K562 (cell line): ENCODE data around the gene KIF14. TPM values are rescaled to one million over a fixed set of nuclear protein-coding genes. Genes with fewer than 3 reads are reported as not detected.

Experiments used
- ATAC-seq: fragments of 200-7000 bp; cut with Tn5 transposase; 3 replicates; pipeline ENCODE4 v1.9.1; 2020; ENCODE audit warnings: moderate library complexity
- BruUV-seq: library from RNA; stranded (reverse); fragments of 400-500 nt; replicated peaks from 2 replicates; lab custom pipeline; 2021; lab: Mats Ljungman, UMichigan
- CTCF ChIA-PET: fragments of 300-600 bp; formaldehyde crosslinking; extraction: SDS; loops from one replicate; lab custom pipeline; 2021; ENCODE audit warnings: low intra/inter-chr PET ratio; lab: Yijun Ruan, JAX
- POLR2A ChIA-PET: fragments of 300-600, 350-650 bp; sonication (Branson Sonifier 250); formaldehyde crosslinking; extraction: SDS; loops from one replicate; lab custom pipeline; 2021; ENCODE audit warnings: antibody characterized with exemption, inconsistent platforms; lab: Yijun Ruan, JAX
- DNase-seq, 4 experiments: peaks; one replicate each; pipeline versions ENCODE4 v3.0.0 to v3.0.0-alpha.2; 2011 to 2018; ENCODE audit warnings: low spot score in 3 of 4, mixed read lengths in 3 of 4; ENCODE audit errors: extremely low read depth in 1 of 4
- FAIRE-seq: peaks from 2 replicates; lab custom pipeline; 2011; peaks lifted over from hg19 to GRCh38; lab: Jason Lieb, UNC
- H2AFZ ChIP-seq: 2 replicates; pipeline ENCODE4 v1.6.0; 2011; ENCODE audit warnings: low read depth, low read length, control low read depth, inconsistent platforms
- H3K27ac ChIP-seq: fragments of 200-600 bp; 3 replicates; pipeline ENCODE4 v1.8.0; 2011; ENCODE audit warnings: low read depth, mild to moderate bottlenecking, control low read depth, inconsistent platforms, low read length, moderate library complexity, mixed read lengths; ENCODE audit errors: extremely low read depth
- H3K27me3 ChIP-seq, 2 experiments: fragments of 300-600 bp in 1 of 2; 2 replicates in 1 of 2; 3 replicates in 1 of 2; pipeline versions ENCODE4 v1.6.0 to v1.8.0; 2011; ENCODE audit warnings: inconsistent platforms in 2 of 2, low read length in 2 of 2, mild to moderate bottlenecking in 1 of 2, mixed read lengths in 1 of 2, moderate library complexity in 1 of 2; ENCODE audit not compliant: control insufficient read depth in 2 of 2, insufficient read depth in 2 of 2
- H3K36me3 ChIP-seq: fragments of 300-600 bp; 3 replicates; pipeline ENCODE4 v1.8.0; 2011; ENCODE audit warnings: mild to moderate bottlenecking, low read length, inconsistent platforms; ENCODE audit not compliant: control insufficient read depth, insufficient read depth
- H3K4me1 ChIP-seq, 2 experiments: fragments of 200-600 bp in 1 of 2; replicated peaks in 1 of 2; 2 replicates in 1 of 2; 3 replicates in 1 of 2; pipeline versions ENCODE4 v1.5.1 to v1.8.0; 2011; ENCODE audit warnings: inconsistent platforms in 2 of 2, low read length in 2 of 2, mild to moderate bottlenecking in 1 of 2, mixed read lengths in 1 of 2, moderate library complexity in 1 of 2; ENCODE audit not compliant: control insufficient read depth in 2 of 2, insufficient read depth in 2 of 2
- H3K4me2 ChIP-seq: 2 replicates; pipeline ENCODE4 v1.6.1; 2011; ENCODE audit warnings: low read length, control low read depth, inconsistent platforms, mixed read lengths; ENCODE audit not compliant: insufficient read depth
- H3K4me3 ChIP-seq: fragments of 200-600 bp; sonication (generic), shearing (Covaris generic); 2 replicates; pipeline ENCODE4 v1.5.1; 2016; ENCODE audit warnings: control low read depth, inconsistent platforms
- H3K79me2 ChIP-seq: fragments of 200-600 bp; 3 replicates; pipeline ENCODE4 v1.8.0; 2011; ENCODE audit warnings: low read length, inconsistent platforms; ENCODE audit not compliant: control insufficient read depth, insufficient read depth
- H3K9ac ChIP-seq, 2 experiments: 2 replicates each; pipeline versions ENCODE4 v1.6.0 to v1.6.1; 2011; ENCODE audit warnings: low read depth in 2 of 2, low read length in 2 of 2, control low read depth in 1 of 2, inconsistent platforms in 1 of 2, mild to moderate bottlenecking in 1 of 2, mixed read lengths in 1 of 2; ENCODE audit not compliant: insufficient read depth in 1 of 2
- H3K9me1 ChIP-seq: one replicate; pipeline ENCODE4 v1.6.0; 2011; ENCODE audit warnings: inconsistent platforms, mild to moderate bottlenecking, low read length, moderate library complexity; ENCODE audit not compliant: control insufficient read depth, insufficient read depth
- H3K9me3 ChIP-seq: replicated peaks from 2 replicates; pipeline ENCODE4 v1.5.1; 2011; ENCODE audit warnings: low read depth, low read length, inconsistent platforms; ENCODE audit not compliant: control insufficient read depth, insufficient read depth
- H4K20me1 ChIP-seq: replicated peaks from 2 replicates; pipeline ENCODE4 v1.6.1; 2011; ENCODE audit warnings: low read length, inconsistent platforms, mixed read lengths; ENCODE audit not compliant: control insufficient read depth, insufficient read depth
- ARID1B ChIP-seq: fragments of 450-650 bp; IDR thresholded peaks from 2 replicates; pipeline ENCODE4 v1.6.1; 2016; ENCODE audit warnings: antibody characterized with exemption, mild to moderate bottlenecking, inconsistent platforms
- HDAC2 ChIP-seq: fragments of 450-650 bp; IDR thresholded peaks from 2 replicates; pipeline ENCODE4 v1.6.1; 2016; ENCODE audit warnings: mild to moderate bottlenecking
- JUND ChIP-seq, 2 experiments: IDR thresholded peaks; 2 replicates in 1 of 2; 3 replicates in 1 of 2; pipeline ENCODE4 v1.6.1; 2011; ENCODE audit warnings: borderline replicate concordance in 2 of 2, low read depth in 2 of 2, low read length in 2 of 2, improper control_type of control experiment in 1 of 2, missing biosample characterization in 1 of 2, missing genetic modification characterization in 1 of 2, missing genetic modification reagents in 1 of 2
- MEF2A ChIP-seq: IDR thresholded peaks from 2 replicates; pipeline ENCODE4 v1.6.1; 2011; ENCODE audit warnings: low read depth, mild to moderate bottlenecking, low read length, moderate library complexity; ENCODE audit not compliant: control insufficient read depth
- NR1H2 ChIP-seq: sonication (generic); formaldehyde crosslinking; IDR thresholded peaks from 2 replicates; pipeline ENCODE4 v1.4.0; 2020; ENCODE audit warnings: mild to moderate bottlenecking, missing genetic modification reagents
- POLR3A ChIP-seq: IDR thresholded peaks from 2 replicates; pipeline ENCODE4 v1.6.1; 2011; ENCODE audit warnings: borderline replicate concordance, mild to moderate bottlenecking, moderate library complexity; ENCODE audit not compliant: insufficient read length, insufficient read depth; ENCODE audit errors: extremely low read depth
- SREBF1 ChIP-seq: fragments of 150-350 bp; IDR thresholded peaks from 2 replicates; pipeline ENCODE4 v1.6.1; 2014; ENCODE audit warnings: antibody characterized with exemption, low read depth, low read length, borderline replicate concordance
- TEAD4 ChIP-seq, 2 experiments: sonication (generic) in 1 of 2; formaldehyde crosslinking in 1 of 2; IDR thresholded peaks; 2 replicates each; pipeline versions ENCODE4 v1.6.1 to v1.8.0; 2012 to 2022; ENCODE audit warnings: borderline replicate concordance in 1 of 2, inconsistent platforms in 1 of 2, low read length in 1 of 2, mild to moderate bottlenecking in 1 of 2, missing genetic modification reagents in 1 of 2
- XRCC3 ChIP-seq: fragments of 450-650 bp; IDR thresholded peaks from 2 replicates; pipeline ENCODE4 v1.6.1; 2017; ENCODE audit warnings: mild to moderate bottlenecking, moderate library complexity
- ZNF766 ChIP-seq: fragments of 200-800 bp; sonication (Bioruptor generic); conservative IDR thresholded peaks from 2 replicates; pipeline ENCODE4 v1.6.1; 2016; ENCODE audit warnings: missing genetic modification characterization, missing compliant biosample characterization
- ZNF778 ChIP-seq: fragments of 450-650 bp; formaldehyde crosslinking; IDR thresholded peaks from 2 replicates; pipeline ENCODE4 v1.4.0; 2020; ENCODE audit warnings: mild to moderate bottlenecking, moderate library complexity
- WGBS: fragments of 100-300 bp; shearing (Covaris generic); methylation state at CpG from one replicate; pipeline ENCODE4 v1.1.6; 2016; ENCODE audit warnings: low coverage, mixed read lengths; ENCODE audit not compliant: insufficient coverage; ENCODE audit errors: missing lambda C conversion rate; 5-methylcytosine and 5-hydroxymethylcytosine counted together
- in situ Hi-C: fragments of 300-500 bp; cut with MboI; formaldehyde crosslinking; loops from 4 replicates; pipeline ENCODE4 v1.15.0; 2018; ENCODE audit warnings: inconsistent platforms, mixed read lengths
- intact Hi-C: fragments of 100-400 bp; cut with micrococcal nuclease; formaldehyde crosslinking; loops from 2 replicates; pipeline ENCODE4 v1.14.2; 2022
- polyA plus RNA-seq, 8 experiments: library from polyadenylated mRNA; depleted of rRNA in 4 of 8; stranded (reverse) in 5 of 8; unstranded in 3 of 8; fragments of >200 nt; fragmentation: Nextera tagmentation in 2 of 8; fragmentation: Illumina TruSeq in 1 of 8; extraction: Ambion mirVana in 2 of 8; extraction: Trizol in 1 of 8; gene quantifications; 2 replicates each; pipeline versions ENCODE4 v1.2.1 to v1.2.3, GENCODE V29; 2011 to 2014; ENCODE audit warnings: inconsistent platforms in 1 of 8, missing spikeins in 1 of 8
- total RNA-seq, 7 experiments: library from RNA; depleted of rRNA in 6 of 7; stranded (reverse); fragments of >200 nt in 6 of 7; fragmentation: Illumina TruSeq in 2 of 7; extraction: Trizol in 2 of 7; gene quantifications; 2 replicates each; pipeline versions ENCODE4 v1.2.1 to v1.2.3, GENCODE V29; 2011 to 2021; ENCODE audit warnings: low replicate concordance in 1 of 7
- TF ChIP-seq, protein P1 (sequence below): fragments of 250-450 bp; sonication (Bioruptor Pico); IDR thresholded peaks from 2 replicates; pipeline ENCODE4 v1.8.0; 2021; ENCODE audit warnings: moderate library complexity, mild to moderate bottlenecking, inconsistent platforms
- TF ChIP-seq, protein P2 (sequence below), 2 experiments: fragments of 450-650 bp; conservative IDR thresholded peaks; 2 replicates each; pipeline ENCODE4 v1.6.1; 2017; ENCODE audit warnings: mild to moderate bottlenecking in 2 of 2, moderate library complexity in 2 of 2
- TF ChIP-seq, protein P3 (sequence below): fragments of 450-650 bp; formaldehyde crosslinking; IDR thresholded peaks from 2 replicates; pipeline ENCODE4 v1.4.0; 2022; ENCODE audit warnings: missing genetic modification characterization
- TF ChIP-seq, protein P4 (sequence below): fragments of 250-450 bp; sonication (Bioruptor Pico); IDR thresholded peaks from 2 replicates; pipeline ENCODE4 v1.8.0; 2022; ENCODE audit warnings: inconsistent platforms

KIF14 gene
- total and polyA plus RNA-seq, 9 of the 15 experiments (the other 6 are each of a cell fraction or from before 2014, with no cell fraction given) = 11.5 to 47.4 (median 29.0) TPM

DNA sequence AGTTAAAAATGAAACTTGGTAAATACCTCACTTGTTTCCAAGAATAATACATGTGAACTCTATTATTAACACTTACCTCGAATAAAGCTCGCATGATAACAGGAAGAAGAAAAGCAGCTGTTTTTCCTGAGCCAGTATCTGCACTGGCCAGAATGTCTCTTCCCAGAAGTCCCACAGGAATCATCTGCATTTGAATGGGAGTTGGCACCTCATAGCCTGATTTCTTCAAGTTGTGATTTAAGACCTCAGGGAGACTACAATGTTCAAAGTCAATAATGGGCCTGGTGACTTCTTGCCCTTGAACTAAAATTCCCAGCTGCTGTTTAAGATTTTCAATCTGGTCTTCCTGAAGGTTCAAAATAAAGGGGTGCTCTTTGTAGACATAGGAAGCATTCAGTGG, 45.3 kb upstream of the KIF14 start:
- H4K20me1 ChIP-seq = no peaks in the 10 kb centered on the region
- H3K36me3 ChIP-seq = peaks cover 33% of the 10 kb centered on the region
- H2AFZ ChIP-seq = no peak overlapping the region
- peaks cover 16% of the 10 kb centered on the region for H3K79me2 ChIP-seq
- ChIA-PET CTCF (no interaction called here), POLR2A (no interaction called here)
- H3K27ac ChIP-seq = no peak overlapping the region
- DNase-seq (no peak), FAIRE-seq (no peak), ATAC-seq (no peak)
- intact Hi-C loops = no loop called here
- H3K9me3 ChIP-seq = no peaks in the 10 kb centered on the region
- BruUV-seq = no TSS peak
- WGBS = 28% methylated on average over 2 of the region's 2 CpGs
- in situ Hi-C loops = no loop called here
- H3K9ac ChIP-seq = no peak overlapping the region
- no peak overlapping the region for H3K4me3 ChIP-seq
- H3K4me1 ChIP-seq = peaks cover 9 to 10% of the 10 kb centered on the region in 2 experiments; a peak in 3 of 5 replicates
- H3K27me3 ChIP-seq = no peaks in the 10 kb centered on the region
- H3K9me1 ChIP-seq = no peaks in the 10 kb centered on the region
- no peak overlapping the region for H3K4me2 ChIP-seq
- TF ChIP-seq, protein P1, sequence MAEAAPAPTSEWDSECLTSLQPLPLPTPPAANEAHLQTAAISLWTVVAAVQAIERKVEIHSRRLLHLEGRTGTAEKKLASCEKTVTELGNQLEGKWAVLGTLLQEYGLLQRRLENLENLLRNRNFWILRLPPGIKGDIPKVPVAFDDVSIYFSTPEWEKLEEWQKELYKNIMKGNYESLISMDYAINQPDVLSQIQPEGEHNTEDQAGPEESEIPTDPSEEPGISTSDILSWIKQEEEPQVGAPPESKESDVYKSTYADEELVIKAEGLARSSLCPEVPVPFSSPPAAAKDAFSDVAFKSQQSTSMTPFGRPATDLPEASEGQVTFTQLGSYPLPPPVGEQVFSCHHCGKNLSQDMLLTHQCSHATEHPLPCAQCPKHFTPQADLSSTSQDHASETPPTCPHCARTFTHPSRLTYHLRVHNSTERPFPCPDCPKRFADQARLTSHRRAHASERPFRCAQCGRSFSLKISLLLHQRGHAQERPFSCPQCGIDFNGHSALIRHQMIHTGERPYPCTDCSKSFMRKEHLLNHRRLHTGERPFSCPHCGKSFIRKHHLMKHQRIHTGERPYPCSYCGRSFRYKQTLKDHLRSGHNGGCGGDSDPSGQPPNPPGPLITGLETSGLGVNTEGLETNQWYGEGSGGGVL (CRISPR knock-in tag) = no peak
- TF ChIP-seq XRCC3 (no peak), ZNF778 (CRISPR knock-in tag) (no peak), ZNF766 (CRISPR knock-in tag) (no peak), NR1H2 (no peak), JUND (IDR thresholded peaks at IDR 0.05; ENCODE audit: borderline replicate concordance, low read depth, low read length) (no peak), JUND (tag; IDR thresholded peaks at IDR 0.05; ENCODE audit: borderline replicate concordance, low read depth, low read length) (no peak), TEAD4 (IDR thresholded peaks at IDR 0.05; ENCODE audit: low read length) (no peak), TEAD4 (CRISPR knock-in tag; IDR thresholded peaks at IDR 0.05; ENCODE audit: borderline replicate concordance) (no peak), POLR3A (no peak), MEF2A (no peak), SREBF1 (no peak), ARID1B (no peak), HDAC2 (no peak)
- TF ChIP-seq, protein P2, sequence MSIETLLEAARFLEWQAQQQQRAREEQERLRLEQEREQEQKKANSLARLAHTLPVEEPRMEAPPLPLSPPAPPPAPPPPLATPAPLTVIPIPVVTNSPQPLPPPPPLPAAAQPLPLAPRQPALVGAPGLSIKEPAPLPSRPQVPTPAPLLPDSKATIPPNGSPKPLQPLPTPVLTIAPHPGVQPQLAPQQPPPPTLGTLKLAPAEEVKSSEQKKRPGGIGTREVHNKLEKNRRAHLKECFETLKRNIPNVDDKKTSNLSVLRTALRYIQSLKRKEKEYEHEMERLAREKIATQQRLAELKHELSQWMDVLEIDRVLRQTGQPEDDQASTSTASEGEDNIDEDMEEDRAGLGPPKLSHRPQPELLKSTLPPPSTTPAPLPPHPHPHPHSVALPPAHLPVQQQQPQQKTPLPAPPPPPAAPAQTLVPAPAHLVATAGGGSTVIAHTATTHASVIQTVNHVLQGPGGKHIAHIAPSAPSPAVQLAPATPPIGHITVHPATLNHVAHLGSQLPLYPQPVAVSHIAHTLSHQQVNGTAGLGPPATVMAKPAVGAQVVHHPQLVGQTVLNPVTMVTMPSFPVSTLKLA (conservative IDR thresholded peaks at IDR 0.05) = no peak
- TF ChIP-seq, protein P3, sequence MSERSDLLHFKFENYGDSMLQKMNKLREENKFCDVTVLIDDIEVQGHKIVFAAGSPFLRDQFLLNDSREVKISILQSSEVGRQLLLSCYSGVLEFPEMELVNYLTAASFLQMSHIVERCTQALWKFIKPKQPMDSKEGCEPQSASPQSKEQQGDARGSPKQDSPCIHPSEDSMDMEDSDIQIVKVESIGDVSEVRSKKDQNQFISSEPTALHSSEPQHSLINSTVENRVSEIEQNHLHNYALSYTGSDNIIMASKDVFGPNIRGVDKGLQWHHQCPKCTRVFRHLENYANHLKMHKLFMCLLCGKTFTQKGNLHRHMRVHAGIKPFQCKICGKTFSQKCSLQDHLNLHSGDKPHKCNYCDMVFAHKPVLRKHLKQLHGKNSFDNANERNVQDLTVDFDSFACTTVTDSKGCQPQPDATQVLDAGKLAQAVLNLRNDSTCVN (CRISPR knock-in tag) = no peak
- TF ChIP-seq, protein P4, sequence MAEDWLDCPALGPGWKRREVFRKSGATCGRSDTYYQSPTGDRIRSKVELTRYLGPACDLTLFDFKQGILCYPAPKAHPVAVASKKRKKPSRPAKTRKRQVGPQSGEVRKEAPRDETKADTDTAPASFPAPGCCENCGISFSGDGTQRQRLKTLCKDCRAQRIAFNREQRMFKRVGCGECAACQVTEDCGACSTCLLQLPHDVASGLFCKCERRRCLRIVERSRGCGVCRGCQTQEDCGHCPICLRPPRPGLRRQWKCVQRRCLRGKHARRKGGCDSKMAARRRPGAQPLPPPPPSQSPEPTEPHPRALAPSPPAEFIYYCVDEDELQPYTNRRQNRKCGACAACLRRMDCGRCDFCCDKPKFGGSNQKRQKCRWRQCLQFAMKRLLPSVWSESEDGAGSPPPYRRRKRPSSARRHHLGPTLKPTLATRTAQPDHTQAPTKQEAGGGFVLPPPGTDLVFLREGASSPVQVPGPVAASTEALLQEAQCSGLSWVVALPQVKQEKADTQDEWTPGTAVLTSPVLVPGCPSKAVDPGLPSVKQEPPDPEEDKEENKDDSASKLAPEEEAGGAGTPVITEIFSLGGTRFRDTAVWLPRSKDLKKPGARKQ (CRISPR knock-in tag) = no peak
